ENCODE measurements around the gene FNDC4.

DNA sequence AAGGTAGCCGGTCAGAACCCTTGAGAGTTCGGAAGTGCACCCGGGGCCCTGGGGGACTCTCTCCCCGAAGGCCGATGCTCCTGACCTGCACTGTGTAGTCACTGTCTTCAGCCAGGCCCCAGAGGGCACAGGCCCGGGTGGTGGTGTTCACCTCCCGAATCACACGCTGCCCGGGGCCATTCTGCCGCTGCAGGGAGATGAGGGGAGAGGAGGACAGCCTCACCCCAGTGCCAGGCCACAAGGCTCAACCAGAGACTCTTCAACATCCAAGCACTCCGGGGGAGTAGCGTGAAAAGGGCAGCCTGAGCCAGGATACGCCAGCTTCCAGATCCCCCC, 1.1 kb downstream of the FNDC4 start:
- TF ChIP-seq, protein P1, sequence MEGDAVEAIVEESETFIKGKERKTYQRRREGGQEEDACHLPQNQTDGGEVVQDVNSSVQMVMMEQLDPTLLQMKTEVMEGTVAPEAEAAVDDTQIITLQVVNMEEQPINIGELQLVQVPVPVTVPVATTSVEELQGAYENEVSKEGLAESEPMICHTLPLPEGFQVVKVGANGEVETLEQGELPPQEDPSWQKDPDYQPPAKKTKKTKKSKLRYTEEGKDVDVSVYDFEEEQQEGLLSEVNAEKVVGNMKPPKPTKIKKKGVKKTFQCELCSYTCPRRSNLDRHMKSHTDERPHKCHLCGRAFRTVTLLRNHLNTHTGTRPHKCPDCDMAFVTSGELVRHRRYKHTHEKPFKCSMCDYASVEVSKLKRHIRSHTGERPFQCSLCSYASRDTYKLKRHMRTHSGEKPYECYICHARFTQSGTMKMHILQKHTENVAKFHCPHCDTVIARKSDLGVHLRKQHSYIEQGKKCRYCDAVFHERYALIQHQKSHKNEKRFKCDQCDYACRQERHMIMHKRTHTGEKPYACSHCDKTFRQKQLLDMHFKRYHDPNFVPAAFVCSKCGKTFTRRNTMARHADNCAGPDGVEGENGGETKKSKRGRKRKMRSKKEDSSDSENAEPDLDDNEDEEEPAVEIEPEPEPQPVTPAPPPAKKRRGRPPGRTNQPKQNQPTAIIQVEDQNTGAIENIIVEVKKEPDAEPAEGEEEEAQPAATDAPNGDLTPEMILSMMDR (IDR thresholded peaks at IDR 0.05; ENCODE audit: poor library complexity, severe bottlenecking) = no peak
- TF ChIP-seq EZH2 (IDR thresholded peaks at IDR 0.05; ENCODE audit: borderline replicate concordance, insufficient read depth, low read length, poor library complexity, severe bottlenecking) = no peak
- no peak for TF ChIP-seq EP300 (conservative IDR thresholded peaks at IDR 0.05; ENCODE audit: poor library complexity, severe bottlenecking)
- TF ChIP-seq MXI1 (conservative IDR thresholded peaks at IDR 0.05; ENCODE audit: poor library complexity, severe bottlenecking) = no peak
- no peak for TF ChIP-seq POLR2AphosphoS5 (IDR thresholded peaks at IDR 0.05)
